SK-N-SH treated with all-trans-retinoic acid at 6 μM for 48 hours (cell line): ENCODE results near the gene SLC17A2.

ENCODE experiments used
- BACH2 ChIP-seq: fragments of 250-450 bp; sonication (Bioruptor Pico); IDR thresholded peaks from 2 replicates; pipeline ENCODE4 v1.9.0; 2021; ENCODE audit warnings: mild to moderate bottlenecking, borderline replicate concordance
- CSRNP3 ChIP-seq: fragments of 250-450 bp; sonication (Bioruptor Pico); IDR thresholded peaks from 2 replicates; pipeline ENCODE4 v1.5.1; 2021; ENCODE audit warnings: mild to moderate bottlenecking, moderate library complexity
- OSR1 ChIP-seq: fragments of 250-450 bp; sonication (Bioruptor Pico); IDR thresholded peaks from 2 replicates; pipeline ENCODE4 v1.8.0; 2022; ENCODE audit warnings: moderate library complexity, mild to moderate bottlenecking, inconsistent platforms
- PATZ1 ChIP-seq: fragments of 250-450 bp; sonication (Bioruptor Pico); IDR thresholded peaks from 2 replicates; pipeline ENCODE4 v1.8.0; 2020; ENCODE audit warnings: mild to moderate bottlenecking, moderate library complexity, borderline replicate concordance
- SNAI2 ChIP-seq: fragments of 250-450 bp; sonication (Bioruptor Pico); IDR thresholded peaks from 2 replicates; pipeline ENCODE4 v1.5.0; 2020; ENCODE audit warnings: mild to moderate bottlenecking, moderate library complexity
- TOX ChIP-seq: fragments of 250-450 bp; sonication (Bioruptor Pico); IDR thresholded peaks from 2 replicates; pipeline ENCODE4 v1.8.0; 2021; ENCODE audit warnings: mild to moderate bottlenecking, moderate library complexity, borderline replicate concordance
- ZFP30 ChIP-seq: fragments of 450-650 bp; formaldehyde crosslinking; IDR thresholded peaks from 2 replicates; pipeline ENCODE4 v1.5.0; 2022; ENCODE audit warnings: mild to moderate bottlenecking, moderate library complexity
- ZNF8 ChIP-seq: fragments of 450-650 bp; formaldehyde crosslinking; IDR thresholded peaks from 2 replicates; pipeline ENCODE4 v1.5.0; 2020; ENCODE audit warnings: mild to moderate bottlenecking, moderate library complexity

GRCh38 chr6:25895771-25896170 lies 34.7 kb downstream of the SLC17A2 start:
- TF ChIP-seq TOX (CRISPR knock-in tag) (no peak), SNAI2 (no peak), PATZ1 (CRISPR knock-in tag) (no peak), CSRNP3 (CRISPR knock-in tag) (no peak), ZFP30 (CRISPR knock-in tag) (no peak), OSR1 (CRISPR knock-in tag) (no peak), ZNF8 (CRISPR knock-in tag) (no peak), BACH2 (CRISPR knock-in tag) (no peak)
